Bronchial epithelial cell (primary cell): ENCODE data around the gene LZIC. TPM values are rescaled to one million over a fixed set of nuclear protein-coding genes. Genes with fewer than 3 reads are reported as not detected.
A peak's percentile ranks its signal among the peaks of the same experiment; 100 is the strongest.

Source experiments
- DNase-seq: peaks from one replicate; pipeline ENCODE4 v3.0.0-alpha.2; 2010; ENCODE audit warnings: low read depth
- FAIRE-seq: peaks from 2 replicates; lab custom pipeline; 2011; peaks lifted over from hg19 to GRCh38; lab: Jason Lieb, UNC
- H3K27me3 ChIP-seq: 2 replicates; pipeline ENCODE4 v1.5.1; 2011; ENCODE audit warnings: low read length; ENCODE audit not compliant: control insufficient read depth, insufficient read depth
- H3K36me3 ChIP-seq: 2 replicates; pipeline ENCODE4 v1.5.1; 2011; ENCODE audit warnings: low read length; ENCODE audit not compliant: control insufficient read depth, insufficient read depth
- H3K4me3 ChIP-seq: 2 replicates; pipeline ENCODE4 v1.5.1; 2011; ENCODE audit warnings: mild to moderate bottlenecking, low read depth, low read length, control low read depth
- CTCF ChIP-seq: IDR thresholded peaks from 2 replicates; pipeline ENCODE4 v1.5.1; 2011; ENCODE audit warnings: mild to moderate bottlenecking, moderate library complexity, low read length, control low read depth, inconsistent platforms; ENCODE audit not compliant: insufficient read depth, severe bottlenecking
- total RNA-seq: library from RNA; depleted of rRNA; stranded (reverse); fragments of >200 nt; gene quantifications from 2 replicates; pipeline ENCODE4 v1.2.1, GENCODE V29; 2014

The LZIC gene
- total RNA-seq, 1 donor from 2014 or later, result 32.1 TPM

GRCh38 chr1:9910076-9910422, 33.1 kb downstream of the LZIC start, which contains the start of gene CTNNBIP1:
Gene CTNNBIP1, minus strand, starts transcription at chr1:9910269. Its CDS starts 38,205 bp downstream, at chr1:9872064.
- Histone ChIP-seq H3K27me3 (no peaks in the 10 kb centered on the region), H3K36me3 (no peaks in the 10 kb centered on the region), H3K4me3 (peak within 1 kb of the TSS; percentile 77)
- DNase-seq (no peak), FAIRE-seq (no peak)
- TF ChIP-seq CTCF, result no peak

- no peaks in the 10 kb centered on the region for H3K36me3 ChIP-seq
- H3K27me3 ChIP-seq, result no peaks in the 10 kb centered on the region
- FAIRE-seq (no peak), DNase-seq (peak; percentile 70)
- no peak for TF ChIP-seq CTCF
- peak overlapping the region; percentile 77 for H3K4me3 ChIP-seq
Observed at GRCh38 chr1:9909234-9910046, 33.8 kb downstream of the LZIC start.

- TF ChIP-seq CTCF, result no peak
- H3K4me3 ChIP-seq, result peak overlapping the region; percentile 77
Observed at GRCh38 chr1:9908871-9909233, 34.3 kb downstream of the LZIC start.

GRCh38 chr1:9907441-9907840, 35.8 kb downstream of the LZIC start:
- Histone ChIP-seq H3K36me3 (no peaks in the 10 kb centered on the region), H3K27me3 (no peaks in the 10 kb centered on the region), H3K4me3 (no peak overlapping the region)
- no peak for DNase-seq
- TF ChIP-seq CTCF, result no peak
- FAIRE-seq, result no peak

More at GRCh38 chr1:9908871-9909233, 34.3 kb downstream of the LZIC start:
- H3K36me3 ChIP-seq, result no peaks in the 10 kb centered on the region
- no peak for FAIRE-seq
- DNase-seq, result no peak
- no peaks in the 10 kb centered on the region for H3K27me3 ChIP-seq

- FAIRE-seq (no peak), DNase-seq (no peak)
- H3K36me3 ChIP-seq, result no peaks in the 10 kb centered on the region
- H3K4me3 ChIP-seq, result no peak overlapping the region
- no peak for TF ChIP-seq CTCF
- no peaks in the 10 kb centered on the region for H3K27me3 ChIP-seq
Observed at GRCh38 chr1:9906466-9906865, 36.7 kb downstream of the LZIC start.
